Frontal cortex (tissue), 4 donors: ENCODE results near the gene CCDC87. TPM values are rescaled to one million over a fixed set of nuclear protein-coding genes. Genes with fewer than 3 reads are reported as not detected.
"Not testable (repeated sequence)": the region's sequence is repeated elsewhere in the genome, so short reads cannot be mapped to it uniquely, and the experiment has no call there.

Source experiments
- DNase-seq, 2 donors: peaks; one replicate each; pipeline ENCODE4 v3.0.0; 2012; ENCODE audit warnings: low spot score in 2 of 2
- FAIRE-seq: peaks from 2 replicates; lab custom pipeline; 2012; peaks lifted over from hg19 to GRCh38; lab: Jason Lieb, UNC
- total RNA-seq: library from RNA; depleted of rRNA; stranded (reverse); fragments of >200 nt; gene quantifications from one replicate; pipeline ENCODE4 v1.2.3, GENCODE V29; 2014
- donor health status: control.
- donor health status: control.
- donor health status: control.

CCDC87 gene
- 1.2 TPM for total RNA-seq

GRCh38 chr11:66592457-66593302, at the start of gene CCDC87, which contains the start of gene CCS:
Gene CCDC87, minus strand, starts transcription at chr11:66593063. Its CDS starts 48 bp downstream, at chr11:66593015.
Gene CCS, plus strand, starts transcription at chr11:66593185. Its CDS starts 77 bp downstream, at chr11:66593262.
- peak; percentile 95 to 100 for DNase-seq
- no peak for FAIRE-seq

- FAIRE-seq (no peak), DNase-seq (no peak)
Measured at GRCh38 chr11:66641834-66642233, 49.0 kb upstream of the CCDC87 start.

- FAIRE-seq, DNase-seq: not testable (repeated sequence)
Measured at GRCh38 chr11:66639814-66640340, 47.0 kb upstream of the CCDC87 start.

- FAIRE-seq (no peak), DNase-seq (no peak)
Measured at GRCh38 chr11:66639066-66639813, 46.4 kb upstream of the CCDC87 start.

- peak; percentile 87 for FAIRE-seq
- peak; percentile 85 to 95 for DNase-seq
Measured at GRCh38 chr11:66638177-66639065, 45.6 kb upstream of the CCDC87 start, which contains the start of gene RBM4. Gene RBM4, plus strand, starts transcription at chr11:66638703. Its CDS starts 1,009 bp downstream, at chr11:66639712.

- DNase-seq (no peak), FAIRE-seq (no peak)
Measured at GRCh38 chr11:66637557-66638176, 44.8 kb upstream of the CCDC87 start.

- DNase-seq, result no peak
- FAIRE-seq, result no peak
Measured at GRCh38 chr11:66636411-66636810, 43.5 kb upstream of the CCDC87 start.

GRCh38 chr11:66632952-66633351, 40.1 kb upstream of the CCDC87 start:
- no peak for DNase-seq
- no peak for FAIRE-seq

GRCh38 chr11:66631883-66632282, 39.0 kb upstream of the CCDC87 start:
- DNase-seq, result no peak
- no peak for FAIRE-seq

GRCh38 chr11:66629356-66629755, 36.5 kb upstream of the CCDC87 start:
- FAIRE-seq, result no peak

GRCh38 chr11:66628061-66628603, 35.3 kb upstream of the CCDC87 start:
- FAIRE-seq (no peak), DNase-seq (no peak)

More at GRCh38 chr11:66629356-66629755, 36.5 kb upstream of the CCDC87 start:
- no peak for DNase-seq

GRCh38 chr11:66626926-66627325, 34.1 kb upstream of the CCDC87 start:
- DNase-seq (no peak), FAIRE-seq (no peak)

GRCh38 chr11:66626382-66626781, 33.5 kb upstream of the CCDC87 start:
- DNase-seq (no peak), FAIRE-seq (no peak)

GRCh38 chr11:66625752-66626149, 32.9 kb upstream of the CCDC87 start:
- DNase-seq (no peak), FAIRE-seq (no peak)

- FAIRE-seq (no peak), DNase-seq (no peak)
Measured at GRCh38 chr11:66625041-66625751, 32.3 kb upstream of the CCDC87 start.

GRCh38 chr11:66624450-66624849, 31.6 kb upstream of the CCDC87 start:
- FAIRE-seq, result no peak
- no peak for DNase-seq

GRCh38 chr11:66619080-66619554, 26.3 kb upstream of the CCDC87 start:
- FAIRE-seq (no peak), DNase-seq (no peak)
